ENCODE results near the gene CRADD.

The CRADD gene

DNA sequence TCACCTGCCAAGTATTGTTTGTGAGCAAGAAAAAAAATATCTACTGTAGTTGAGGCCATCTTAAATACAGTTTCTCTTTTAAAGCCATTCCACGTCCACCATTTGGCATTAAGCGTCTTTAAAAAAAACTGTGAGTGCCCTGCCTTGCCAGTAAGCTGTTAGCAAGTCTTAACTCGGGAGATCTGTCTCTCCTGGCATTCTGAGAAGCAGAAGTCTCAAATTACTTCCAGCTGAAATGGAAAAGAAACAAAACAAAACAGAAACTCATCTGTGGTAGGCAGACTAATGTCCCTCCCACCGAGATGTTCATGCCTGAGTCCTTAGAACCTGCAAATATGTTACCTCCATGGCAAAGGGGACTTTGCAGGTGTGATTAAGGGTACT, 126.2 kb downstream of the CRADD start:
- TF ChIP-seq CTCF (IDR thresholded peaks at IDR 0.05), result no peak

- no peak for TF ChIP-seq CTCF (IDR thresholded peaks at IDR 0.05)
These were observed 127.4 kb downstream of the CRADD start for GRCh38 chr12:93804392-93805179.

- TF ChIP-seq CTCF (IDR thresholded peaks at IDR 0.05), result no peak
These were observed 128.6 kb downstream of the CRADD start for GRCh38 chr12:93805736-93806141.

- no peak for TF ChIP-seq CTCF (IDR thresholded peaks at IDR 0.05)
These were observed 130.2 kb downstream of the CRADD start for GRCh38 chr12:93807354-93807753.

- TF ChIP-seq CTCF (IDR thresholded peaks at IDR 0.05), result no peak
These were observed 131.2 kb downstream of the CRADD start for GRCh38 chr12:93808169-93808899.

- TF ChIP-seq CTCF (IDR thresholded peaks at IDR 0.05), result no peak
These were observed 135.5 kb downstream of the CRADD start for GRCh38 chr12:93812626-93813025.

- TF ChIP-seq CTCF (IDR thresholded peaks at IDR 0.05), result no peak
These were observed 136.0 kb downstream of the CRADD start for GRCh38 chr12:93813186-93813585.
